NCI-H128 (cell line): ENCODE results near the gene SNX1.
"Not testable (repeated sequence)": the region's sequence is repeated elsewhere in the genome, so short reads cannot be mapped to it uniquely, and the experiment has no call there.

Experiments
- DNase-seq: peaks from one replicate; lab custom pipeline; 2025; ENCODE audit not compliant: unreplicated experiment; lab: John Stamatoyannopoulos, UW

SNX1 gene

GRCh38 chr15:64095795-64096667 is at the start of gene SNX1:
SNX1 (plus strand) TSS chr15:64095982; CDS start chr15:64096014, 32 bp downstream.
- peak; percentile 66 for DNase-seq

- no peak for DNase-seq
These were observed 49.2 kb upstream of the SNX1 start, which contains the start of gene DAPK2 for GRCh38 chr15:64046421-64047153. DAPK2 (minus strand) TSS chr15:64046485; CDS start chr15:64040261, 6,224 bp downstream.

GRCh38 chr15:64048781-64049460 is 46.9 kb upstream of the SNX1 start:
- no peak for DNase-seq

- no peak for DNase-seq
These were observed 45.3 kb upstream of the SNX1 start for GRCh38 chr15:64050281-64051092.

GRCh38 chr15:64051093-64051402 is 44.7 kb upstream of the SNX1 start:
- DNase-seq: no peak

- DNase-seq: no peak
These were observed 44.1 kb upstream of the SNX1 start for GRCh38 chr15:64051407-64052259.

GRCh38 chr15:64052925-64053491 is 42.8 kb upstream of the SNX1 start:
- no peak for DNase-seq

- not testable (repeated sequence) for DNase-seq
These were observed 42.1 kb upstream of the SNX1 start for GRCh38 chr15:64053674-64054073.

GRCh38 chr15:64058279-64058678 is 37.5 kb upstream of the SNX1 start:
- DNase-seq: no peak

GRCh38 chr15:64059104-64059503 is 36.7 kb upstream of the SNX1 start:
- not testable (repeated sequence) for DNase-seq

GRCh38 chr15:64060716-64061115 is 35.1 kb upstream of the SNX1 start:
- DNase-seq: no peak

- no peak for DNase-seq
These were observed 29.3 kb upstream of the SNX1 start for GRCh38 chr15:64066451-64066850.

GRCh38 chr15:64067564-64068030 is 28.2 kb upstream of the SNX1 start:
- DNase-seq: peak; percentile 25

- no peak for DNase-seq
These were observed 27.6 kb upstream of the SNX1 start for GRCh38 chr15:64068133-64068532.

GRCh38 chr15:64070106-64070505 is 25.7 kb upstream of the SNX1 start:
- DNase-seq: no peak

- no peak for DNase-seq
These were observed 24.6 kb upstream of the SNX1 start for GRCh38 chr15:64070965-64071851.

GRCh38 chr15:64071931-64072765 is 23.6 kb upstream of the SNX1 start:
- no peak for DNase-seq

- DNase-seq: no peak
These were observed 23.0 kb upstream of the SNX1 start for GRCh38 chr15:64072812-64073211.
